ENCODE measurements around the gene CACNA1A. TPM values are rescaled to one million over a fixed set of nuclear protein-coding genes. Genes with fewer than 3 reads are reported as not detected.
"Not testable (repeated sequence)": the region's sequence is repeated elsewhere in the genome, so short reads cannot be mapped to it uniquely, and the experiment has no call there.

The CACNA1A gene
- total and polyA plus RNA-seq, 8 donors = 0.58 to 12.5 (median 3.8) TPM; not detected in 1

- intact Hi-C loops (cut with DNase I; ENCODE audit: low total_unique reads) = no loop called here
- 54 to 86% (median 79%) methylated on average over 1 of the region's 1 CpG for WGBS, 5 donors
These were observed 33.1 kb upstream of the CACNA1A start for GRCh38 chr19:13539332-13539731.

GRCh38 chr19:13538601-13539253 is 32.4 kb upstream of the CACNA1A start:
- Histone ChIP-seq H3K4me1 (no peaks in the 10 kb centered on the region), H3K36me3 (no peaks in the 10 kb centered on the region), H3K4me3 (no peak overlapping the region), H3K9me3 (peaks cover 0 to 16% (median 11%) of the 10 kb centered on the region in 4 donors), H3K27me3 (peaks cover 0 to 39% (median 4%) of the 10 kb centered on the region in 3 donors), H3K27ac (no peak overlapping the region)
- TF ChIP-seq CTCF (IDR thresholded peaks at IDR 0.05) = no peak
- no peak for TF ChIP-seq POLR2AphosphoS5 (IDR thresholded peaks at IDR 0.05)
- no peak for TF ChIP-seq POLR2A (IDR thresholded peaks at IDR 0.05)
- no peak for TF ChIP-seq EP300 (IDR thresholded peaks at IDR 0.05)
- DNase-seq = no peak
- 37 to 51% (median 46%) methylated on average over 7 of the region's 7 CpGs for WGBS, 5 donors
- intact Hi-C loops (cut with DNase I; ENCODE audit: low total_unique reads) = no loop called here

More at GRCh38 chr19:13539332-13539731, 33.1 kb upstream of the CACNA1A start:
- no peak for DNase-seq
- Histone ChIP-seq H3K4me3 (no peak overlapping the region), H3K27me3 (peaks cover 0 to 38% (median 4%) of the 10 kb centered on the region in 3 donors), H3K4me1 (no peaks in the 10 kb centered on the region), H3K9me3 (peaks cover 0 to 18% (median 11%) of the 10 kb centered on the region in 4 donors), H3K27ac (no peak overlapping the region), H3K36me3 (no peaks in the 10 kb centered on the region)
- no peak for TF ChIP-seq POLR2A (IDR thresholded peaks at IDR 0.05)
- no peak for TF ChIP-seq POLR2AphosphoS5 (IDR thresholded peaks at IDR 0.05)
- TF ChIP-seq CTCF (IDR thresholded peaks at IDR 0.05) = no peak
- TF ChIP-seq EP300 (IDR thresholded peaks at IDR 0.05) = no peak

DNA sequence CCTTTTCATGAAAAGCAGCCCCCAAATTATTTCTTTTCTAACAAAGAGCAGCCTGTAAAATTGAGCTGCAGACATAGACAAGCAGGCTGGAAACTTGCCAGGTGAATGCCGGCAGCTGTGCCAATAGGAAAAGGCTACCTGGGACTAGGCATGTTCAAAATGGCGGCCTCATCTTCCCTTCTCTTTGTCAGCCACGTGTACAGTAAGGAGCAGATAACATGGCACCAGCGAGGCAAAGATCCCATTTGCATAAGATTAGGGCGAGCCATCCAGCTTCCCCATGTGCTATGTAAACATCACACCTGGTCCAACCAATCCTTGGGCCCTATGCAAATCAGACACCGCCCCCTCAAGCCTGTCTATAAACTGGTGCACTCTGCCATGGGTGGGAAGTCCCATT is 31.2 kb upstream of the CACNA1A start:
- Histone ChIP-seq H3K27ac (no peak overlapping the region), H3K36me3 (no peaks in the 10 kb centered on the region), H3K9me3 (peaks cover 0 to 10% (median 7%) of the 10 kb centered on the region in 4 donors), H3K4me1 (no peaks in the 10 kb centered on the region), H3K27me3 (peaks cover 0 to 39% (median 4%) of the 10 kb centered on the region in 3 donors), H3K4me3 (no peak overlapping the region)
- DNase-seq = no peak
- TF ChIP-seq EP300 (IDR thresholded peaks at IDR 0.05) = no peak
- no peak for TF ChIP-seq POLR2AphosphoS5 (IDR thresholded peaks at IDR 0.05)
- TF ChIP-seq POLR2A (IDR thresholded peaks at IDR 0.05) = no peak
- no peak for TF ChIP-seq CTCF (IDR thresholded peaks at IDR 0.05)
- 43 to 60% (median 45%) methylated on average over 5 to 6 of the region's 6 CpGs for WGBS, 5 donors
- intact Hi-C loops (cut with DNase I; ENCODE audit: low total_unique reads) = no loop called here

GRCh38 chr19:13530720-13531119 is 24.4 kb upstream of the CACNA1A start:
- no peak for TF ChIP-seq EP300 (IDR thresholded peaks at IDR 0.05)
- no peak for TF ChIP-seq POLR2A (IDR thresholded peaks at IDR 0.05)
- no peaks in the 10 kb centered on the region for H3K4me1 ChIP-seq
- DNase-seq = no peak
- H3K27me3 ChIP-seq = peaks cover 0 to 36% (median 0%) of the 10 kb centered on the region in 3 donors
- H3K9me3 ChIP-seq = peaks cover 0 to 12% (median 4%) of the 10 kb centered on the region in 4 donors
- WGBS, 5 donors = 18 to 32% (median 30%) methylated on average over 6 of the region's 6 CpGs
- no peak overlapping the region for H3K4me3 ChIP-seq
- no peak overlapping the region for H3K27ac ChIP-seq
- H3K36me3 ChIP-seq = no peaks in the 10 kb centered on the region
- intact Hi-C loops (cut with DNase I; ENCODE audit: low total_unique reads) = no loop called here

DNA sequence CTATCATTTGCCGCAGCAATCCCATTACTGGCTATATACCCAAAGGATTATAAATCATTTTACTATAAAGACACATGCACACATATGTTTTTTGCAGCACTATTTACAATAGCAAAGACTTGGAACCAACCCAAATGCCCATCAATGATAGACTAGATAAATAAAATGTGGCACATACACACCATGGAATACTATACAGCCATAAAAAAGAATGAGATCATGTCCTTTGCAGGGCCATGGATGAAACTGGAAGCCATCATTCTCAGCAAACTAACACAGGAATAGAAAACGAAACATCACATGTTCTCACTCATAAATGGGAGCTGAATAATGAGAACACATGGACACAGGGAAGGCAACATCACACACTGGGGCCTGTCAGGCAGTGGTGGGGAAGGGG is 23.4 kb upstream of the CACNA1A start:
- 76 to 84% (median 83%) methylated on average over 2 of the region's 2 CpGs for WGBS, 5 donors
- Histone ChIP-seq H3K27me3 (peaks cover 0 to 43% (median 0%) of the 10 kb centered on the region in 3 donors), H3K9me3 (peaks cover 0 to 12% (median 7%) of the 10 kb centered on the region in 4 donors)
- intact Hi-C loops (cut with DNase I; ENCODE audit: low total_unique reads); H3K4me1 ChIP-seq; H3K4me3 ChIP-seq; DNase-seq; H3K36me3 ChIP-seq; H3K27ac ChIP-seq: not testable (repeated sequence)
